SK-MEL-5 (cell line): Measurements from ENCODE around the gene CACHD1. TPM values are rescaled to one million over a fixed set of nuclear protein-coding genes. Genes with fewer than 3 reads are reported as not detected.
A peak's percentile ranks its signal among the peaks of the same experiment; 100 is the strongest.

ENCODE experiments used
- DNase-seq: peaks from one replicate; pipeline ENCODE4 v3.0.0-alpha.2; 2016; ENCODE audit warnings: low read depth, low spot score
- in situ Hi-C: cut with HindIII; loops from 2 replicates; pipeline ENCODE4 v1.10.0; 2016; ENCODE audit warnings: low sequenced_read_pairs, high pct_unique_total_duplicates, low pct_unique_long_range_greater_than_20kb
- total RNA-seq: library from RNA; depleted of rRNA; stranded (reverse); fragments of >200 nt; shearing (Covaris generic); gene quantifications from 2 replicates; pipeline ENCODE4 v1.2.3, GENCODE V29; 2014

CACHD1 gene
- total RNA-seq, 1 experiment from 2014 or later = 6.9 TPM

GRCh38 chr1:64530969-64531692 is 61.2 kb downstream of the CACHD1 start:
- no peak for DNase-seq
- in situ Hi-C loops = no loop called here

- in situ Hi-C loops = no loop called here
- DNase-seq = no peak
Measured at GRCh38 chr1:64532646-64533045, 62.7 kb downstream of the CACHD1 start.

GRCh38 chr1:64535938-64536835 is 66.3 kb downstream of the CACHD1 start:
- DNase-seq = no peak
- in situ Hi-C loops = no loop called here

GRCh38 chr1:64536836-64537490 is 67.0 kb downstream of the CACHD1 start:
- DNase-seq = no peak
- in situ Hi-C loops = no loop called here

- DNase-seq = no peak
- in situ Hi-C loops = no loop called here
Measured at GRCh38 chr1:64537942-64538341, 68.0 kb downstream of the CACHD1 start.

GRCh38 chr1:64538389-64538788 is 68.5 kb downstream of the CACHD1 start:
- DNase-seq = no peak
- in situ Hi-C loops = no loop called here

GRCh38 chr1:64539289-64539688 is 69.4 kb downstream of the CACHD1 start:
- in situ Hi-C loops = no loop called here
- peak; percentile 63 for DNase-seq

GRCh38 chr1:64539781-64540218 is 69.9 kb downstream of the CACHD1 start:
- DNase-seq = peak; percentile 41
- in situ Hi-C loops = no loop called here

- DNase-seq = no peak
- in situ Hi-C loops = no loop called here
Measured at GRCh38 chr1:64540265-64540791, 70.4 kb downstream of the CACHD1 start.

- in situ Hi-C loops = no loop called here
- DNase-seq = no peak
Measured at GRCh38 chr1:64542118-64542517, 72.2 kb downstream of the CACHD1 start.

GRCh38 chr1:64543831-64544230 is 73.9 kb downstream of the CACHD1 start:
- in situ Hi-C loops = no loop called here
- DNase-seq = peak; percentile 69

- in situ Hi-C loops = no loop called here
- DNase-seq = no peak
Measured at GRCh38 chr1:64545118-64545843, 75.4 kb downstream of the CACHD1 start.

GRCh38 chr1:64546013-64546412 is 76.1 kb downstream of the CACHD1 start:
- no peak for DNase-seq
- in situ Hi-C loops = no loop called here

- in situ Hi-C loops = no loop called here
- DNase-seq = no peak
Measured at GRCh38 chr1:64549464-64550239, 79.7 kb downstream of the CACHD1 start.

GRCh38 chr1:64550510-64550909 is 80.6 kb downstream of the CACHD1 start:
- in situ Hi-C loops = no loop called here
- no peak for DNase-seq

- DNase-seq = no peak
- in situ Hi-C loops = no loop called here
Measured at GRCh38 chr1:64550946-64551605, 81.1 kb downstream of the CACHD1 start.
